ENCODE results near the gene FBXL17. TPM values are rescaled to one million over a fixed set of nuclear protein-coding genes. Genes with fewer than 3 reads are reported as not detected.
"Not testable (repeated sequence)": the region's sequence is repeated elsewhere in the genome, so short reads cannot be mapped to it uniquely, and the experiment has no call there.

Gene FBXL17
- total RNA-seq, 2 experiments from 2014 or later, result 6.6 to 9.4 TPM

GRCh38 chr5:108168915-108169314, 213.0 kb downstream of the FBXL17 start:
- no peak overlapping the region for H3K4me3 Mint-ChIP-seq
- H3K4me1 Mint-ChIP-seq (ENCODE audit: low read depth), result no peaks in the 10 kb centered on the region
- ChIA-PET POLR2A (interaction anchor here (0.6 kb wide), 1 partner anchor 109 kb away, joined by 3 read pairs; no protein-coding TSS in a partner anchor), CTCF (interaction anchor here (1.0 to 1.4 kb wide), 2 partner anchors 18 to 91 kb away, joined by 3 to 4 read pairs; no protein-coding TSS in a partner anchor)
- H3K36me3 Mint-ChIP-seq (ENCODE audit: low read depth), result no peaks in the 10 kb centered on the region
- no peak for ATAC-seq
- H3K9me3 Mint-ChIP-seq (ENCODE audit: insufficient read depth), result no peaks in the 10 kb centered on the region
- no peak overlapping the region for H3K27ac Mint-ChIP-seq
- no peak for DNase-seq
- H3K27me3 Mint-ChIP-seq (ENCODE audit: low read depth), result no peaks in the 10 kb centered on the region

- H3K36me3 Mint-ChIP-seq (ENCODE audit: low read depth), result no peaks in the 10 kb centered on the region
- H3K4me3 Mint-ChIP-seq, result no peak overlapping the region
- ATAC-seq (no peak), DNase-seq (no peak)
- CTCF ChIA-PET, result no interaction called here
- H3K27me3 Mint-ChIP-seq (ENCODE audit: low read depth), result no peaks in the 10 kb centered on the region
- POLR2A ChIA-PET, result interaction anchor here (0.6 kb wide), 1 partner anchor 37 kb away, joined by 3 read pairs; no protein-coding TSS in a partner anchor
- no peaks in the 10 kb centered on the region for H3K9me3 Mint-ChIP-seq (ENCODE audit: insufficient read depth)
- no peaks in the 10 kb centered on the region for H3K4me1 Mint-ChIP-seq (ENCODE audit: low read depth)
- no peak overlapping the region for H3K27ac Mint-ChIP-seq
Measured at GRCh38 chr5:108167174-108167573, 214.7 kb downstream of the FBXL17 start.

GRCh38 chr5:108164574-108164973, 217.3 kb downstream of the FBXL17 start:
- DNase-seq, result no peak
- H3K27ac Mint-ChIP-seq, result no peak overlapping the region
- ChIA-PET CTCF (no interaction called here), POLR2A (no interaction called here)
- ATAC-seq, result no peak
- H3K4me1 Mint-ChIP-seq (ENCODE audit: low read depth), result no peaks in the 10 kb centered on the region
- H3K36me3 Mint-ChIP-seq (ENCODE audit: low read depth), result no peaks in the 10 kb centered on the region
- H3K9me3 Mint-ChIP-seq (ENCODE audit: insufficient read depth), result no peaks in the 10 kb centered on the region
- no peak overlapping the region for H3K4me3 Mint-ChIP-seq
- H3K27me3 Mint-ChIP-seq (ENCODE audit: low read depth), result no peaks in the 10 kb centered on the region

- H3K27ac Mint-ChIP-seq; DNase-seq; POLR2A ChIA-PET; H3K36me3 Mint-ChIP-seq (ENCODE audit: low read depth); CTCF ChIA-PET; ATAC-seq; H3K27me3 Mint-ChIP-seq (ENCODE audit: low read depth); H3K9me3 Mint-ChIP-seq (ENCODE audit: insufficient read depth); H3K4me1 Mint-ChIP-seq (ENCODE audit: low read depth); H3K4me3 Mint-ChIP-seq: not testable (repeated sequence)
Measured at GRCh38 chr5:108152854-108153253, 229.0 kb downstream of the FBXL17 start.

GRCh38 chr5:108149369-108149768, 232.5 kb downstream of the FBXL17 start:
- ATAC-seq (no peak), DNase-seq (no peak)
- Mint-ChIP-seq H3K4me3 (no peak overlapping the region), H3K27ac (no peak overlapping the region), H3K27me3 (ENCODE audit: low read depth) (no peaks in the 10 kb centered on the region), H3K4me1 (ENCODE audit: low read depth) (peaks cover 15% of the 10 kb centered on the region), H3K9me3 (ENCODE audit: insufficient read depth) (no peaks in the 10 kb centered on the region), H3K36me3 (ENCODE audit: low read depth) (peaks cover 5% of the 10 kb centered on the region)
- POLR2A ChIA-PET, result no interaction called here
- CTCF ChIA-PET, result interaction anchor here (1.4 kb wide), 1 partner anchor 196 kb away, joined by 4 read pairs; no protein-coding TSS in a partner anchor

- DNase-seq (no peak), ATAC-seq (no peak)
- Mint-ChIP-seq H3K4me1 (ENCODE audit: low read depth) (peaks cover 15% of the 10 kb centered on the region), H3K36me3 (ENCODE audit: low read depth) (peaks cover 3% of the 10 kb centered on the region), H3K27me3 (ENCODE audit: low read depth) (no peaks in the 10 kb centered on the region), H3K9me3 (ENCODE audit: insufficient read depth) (no peaks in the 10 kb centered on the region), H3K4me3 (no peak overlapping the region), H3K27ac (no peak overlapping the region)
- POLR2A ChIA-PET, result no interaction called here
- CTCF ChIA-PET, result interaction anchor here (1.4 kb wide), 1 partner anchor 197 kb away, joined by 4 read pairs; no protein-coding TSS in a partner anchor
Measured at GRCh38 chr5:108148715-108149139, 233.2 kb downstream of the FBXL17 start.

GRCh38 chr5:108146222-108146621, 235.7 kb downstream of the FBXL17 start:
- Mint-ChIP-seq H3K4me3 (no peak overlapping the region), H3K36me3 (ENCODE audit: low read depth) (peaks cover 3% of the 10 kb centered on the region), H3K4me1 (ENCODE audit: low read depth) (peaks cover 15% of the 10 kb centered on the region), H3K9me3 (ENCODE audit: insufficient read depth) (no peaks in the 10 kb centered on the region), H3K27ac (no peak overlapping the region), H3K27me3 (ENCODE audit: low read depth) (no peaks in the 10 kb centered on the region)
- ChIA-PET POLR2A (no interaction called here), CTCF (no interaction called here)
- DNase-seq (no peak), ATAC-seq (no peak)

GRCh38 chr5:108145351-108145750, 236.5 kb downstream of the FBXL17 start:
- ChIA-PET POLR2A (no interaction called here), CTCF (no interaction called here)
- H3K27me3 Mint-ChIP-seq (ENCODE audit: low read depth), result no peaks in the 10 kb centered on the region
- no peak for ATAC-seq
- no peaks in the 10 kb centered on the region for H3K9me3 Mint-ChIP-seq (ENCODE audit: insufficient read depth)
- H3K4me1 Mint-ChIP-seq (ENCODE audit: low read depth), result peaks cover 15% of the 10 kb centered on the region
- no peak overlapping the region for H3K27ac Mint-ChIP-seq
- DNase-seq, result no peak
- H3K4me3 Mint-ChIP-seq, result no peak overlapping the region
- peaks cover 3% of the 10 kb centered on the region for H3K36me3 Mint-ChIP-seq (ENCODE audit: low read depth)

GRCh38 chr5:108144332-108144731, 237.6 kb downstream of the FBXL17 start:
- ATAC-seq, result no peak
- Mint-ChIP-seq H3K4me3 (no peak overlapping the region), H3K36me3 (ENCODE audit: low read depth) (peaks cover 3% of the 10 kb centered on the region), H3K27me3 (ENCODE audit: low read depth) (no peaks in the 10 kb centered on the region), H3K4me1 (ENCODE audit: low read depth) (peaks cover 15% of the 10 kb centered on the region), H3K9me3 (ENCODE audit: insufficient read depth) (no peaks in the 10 kb centered on the region), H3K27ac (no peak overlapping the region)
- CTCF ChIA-PET, result no interaction called here
- POLR2A ChIA-PET, result no interaction called here
- no peak for DNase-seq

GRCh38 chr5:108143581-108143980, 238.3 kb downstream of the FBXL17 start:
- peaks cover 3% of the 10 kb centered on the region for H3K36me3 Mint-ChIP-seq (ENCODE audit: low read depth)
- CTCF ChIA-PET, result no interaction called here
- no peak overlapping the region for H3K4me3 Mint-ChIP-seq
- no peak for DNase-seq
- no peak overlapping the region for H3K27ac Mint-ChIP-seq
- no peaks in the 10 kb centered on the region for H3K27me3 Mint-ChIP-seq (ENCODE audit: low read depth)
- no peak for ATAC-seq
- no peaks in the 10 kb centered on the region for H3K9me3 Mint-ChIP-seq (ENCODE audit: insufficient read depth)
- POLR2A ChIA-PET, result no interaction called here
- H3K4me1 Mint-ChIP-seq (ENCODE audit: low read depth), result peaks cover 15% of the 10 kb centered on the region

- CTCF ChIA-PET, result no interaction called here
- Mint-ChIP-seq H3K27ac (no peak overlapping the region), H3K4me1 (ENCODE audit: low read depth) (peaks cover 15% of the 10 kb centered on the region), H3K9me3 (ENCODE audit: insufficient read depth) (no peaks in the 10 kb centered on the region), H3K36me3 (ENCODE audit: low read depth) (peaks cover 3% of the 10 kb centered on the region), H3K27me3 (ENCODE audit: low read depth) (no peaks in the 10 kb centered on the region), H3K4me3 (no peak overlapping the region)
- DNase-seq, result no peak
- POLR2A ChIA-PET, result no interaction called here
- no peak for ATAC-seq
Measured at GRCh38 chr5:108141676-108142075, 240.2 kb downstream of the FBXL17 start.

- CTCF ChIA-PET, result no interaction called here
- no peaks in the 10 kb centered on the region for H3K4me1 Mint-ChIP-seq (ENCODE audit: low read depth)
- H3K36me3 Mint-ChIP-seq (ENCODE audit: low read depth), result no peaks in the 10 kb centered on the region
- H3K4me3 Mint-ChIP-seq, result no peak overlapping the region
- no peaks in the 10 kb centered on the region for H3K27me3 Mint-ChIP-seq (ENCODE audit: low read depth)
- ATAC-seq (no peak), DNase-seq (no peak)
- H3K9me3 Mint-ChIP-seq (ENCODE audit: insufficient read depth), result no peaks in the 10 kb centered on the region
- POLR2A ChIA-PET, result no interaction called here
- H3K27ac Mint-ChIP-seq, result no peak overlapping the region
Measured at GRCh38 chr5:108136493-108136892, 245.4 kb downstream of the FBXL17 start.

GRCh38 chr5:108129129-108129528, 252.8 kb downstream of the FBXL17 start:
- CTCF ChIA-PET, result no interaction called here

More at GRCh38 chr5:108129129-108129528, 252.8 kb downstream of the FBXL17 start:
- Mint-ChIP-seq H3K27ac (no peak overlapping the region), H3K9me3 (ENCODE audit: insufficient read depth) (no peaks in the 10 kb centered on the region), H3K4me3 (no peak overlapping the region), H3K27me3 (ENCODE audit: low read depth) (no peaks in the 10 kb centered on the region), H3K4me1 (ENCODE audit: low read depth) (no peaks in the 10 kb centered on the region), H3K36me3 (ENCODE audit: low read depth) (no peaks in the 10 kb centered on the region)
- POLR2A ChIA-PET, result no interaction called here
- no peak for DNase-seq
- no peak for ATAC-seq
